SK-N-SH treated with all-trans-retinoic acid at 6 μM for 48 hours (cell line): ENCODE data around the gene PPP1R14B.
A peak's percentile ranks its signal among the peaks of the same experiment; 100 is the strongest.

ENCODE experiments used
- ATAC-seq: fragments of 200-7000 bp; cut with Tn5 transposase; 3 replicates; pipeline ENCODE4 v1.9.1; 2020; ENCODE audit warnings: mild to moderate bottlenecking, moderate library complexity
- ARNTL ChIP-seq: fragments of 450-650 bp; formaldehyde crosslinking; IDR thresholded peaks from 2 replicates; pipeline ENCODE4 v1.5.0; 2020; ENCODE audit warnings: low read depth, mild to moderate bottlenecking, moderate library complexity, borderline replicate concordance
- CREB5 ChIP-seq: fragments of 250-450 bp; sonication (Bioruptor Pico); IDR thresholded peaks from 2 replicates; pipeline ENCODE4 v1.5.1; 2020; ENCODE audit warnings: low read depth, mild to moderate bottlenecking, moderate library complexity
- CSDC2 ChIP-seq: fragments of 250-450 bp; sonication (Bioruptor Pico); IDR thresholded peaks from 2 replicates; pipeline ENCODE4 v1.5.0; 2020; ENCODE audit warnings: mild to moderate bottlenecking, moderate library complexity
- CSRNP3 ChIP-seq: fragments of 250-450 bp; sonication (Bioruptor Pico); IDR thresholded peaks from 2 replicates; pipeline ENCODE4 v1.5.1; 2021; ENCODE audit warnings: mild to moderate bottlenecking, moderate library complexity
- ESRRG ChIP-seq: fragments of 250-450 bp; sonication (Bioruptor Pico); IDR thresholded peaks from 2 replicates; pipeline ENCODE4 v1.6.1; 2021; ENCODE audit warnings: mild to moderate bottlenecking
- GLIS3 ChIP-seq: fragments of 250-450 bp; sonication (Bioruptor Pico); IDR thresholded peaks from 2 replicates; pipeline ENCODE4 v1.5.0; 2020; ENCODE audit warnings: mild to moderate bottlenecking, moderate library complexity
- ISL1 ChIP-seq: fragments of 250-450 bp; sonication (Bioruptor Pico); IDR thresholded peaks from 2 replicates; pipeline ENCODE4 v2.1.2; 2022; ENCODE audit warnings: mild to moderate bottlenecking, moderate library complexity
- OSR1 ChIP-seq: fragments of 250-450 bp; sonication (Bioruptor Pico); IDR thresholded peaks from 2 replicates; pipeline ENCODE4 v1.8.0; 2022; ENCODE audit warnings: moderate library complexity, mild to moderate bottlenecking, inconsistent platforms
- PATZ1 ChIP-seq: fragments of 250-450 bp; sonication (Bioruptor Pico); IDR thresholded peaks from 2 replicates; pipeline ENCODE4 v1.8.0; 2020; ENCODE audit warnings: mild to moderate bottlenecking, moderate library complexity, borderline replicate concordance
- POU6F1 ChIP-seq: fragments of 250-450 bp; sonication (Bioruptor Pico); IDR thresholded peaks from 2 replicates; pipeline ENCODE4 v1.8.0; 2021; ENCODE audit warnings: low read depth, mild to moderate bottlenecking, moderate library complexity, borderline replicate concordance
- PPARA ChIP-seq: fragments of 250-450 bp; sonication (Bioruptor Pico); IDR thresholded peaks from 2 replicates; pipeline ENCODE4 v1.5.0; 2020; ENCODE audit warnings: mild to moderate bottlenecking, borderline replicate concordance
- RARB ChIP-seq: fragments of 250-450 bp; sonication (Bioruptor Pico); IDR thresholded peaks from 2 replicates; pipeline ENCODE4 v1.8.0; 2021; ENCODE audit warnings: mild to moderate bottlenecking, moderate library complexity
- SNAI2 ChIP-seq: fragments of 250-450 bp; sonication (Bioruptor Pico); IDR thresholded peaks from 2 replicates; pipeline ENCODE4 v1.5.0; 2020; ENCODE audit warnings: mild to moderate bottlenecking, moderate library complexity
- TCF4 ChIP-seq: fragments of 250-450 bp; sonication (Bioruptor Pico); IDR thresholded peaks from 2 replicates; pipeline ENCODE4 v1.8.0; 2021; ENCODE audit warnings: mild to moderate bottlenecking, moderate library complexity, borderline replicate concordance
- TOX ChIP-seq: fragments of 250-450 bp; sonication (Bioruptor Pico); IDR thresholded peaks from 2 replicates; pipeline ENCODE4 v1.8.0; 2021; ENCODE audit warnings: mild to moderate bottlenecking, moderate library complexity, borderline replicate concordance
- ZFP3 ChIP-seq: fragments of 250-450 bp; sonication (Bioruptor Pico); IDR thresholded peaks from 2 replicates; pipeline ENCODE4 v1.5.0; 2020; ENCODE audit warnings: mild to moderate bottlenecking, moderate library complexity
- ZFP30 ChIP-seq: fragments of 450-650 bp; formaldehyde crosslinking; IDR thresholded peaks from 2 replicates; pipeline ENCODE4 v1.5.0; 2022; ENCODE audit warnings: mild to moderate bottlenecking, moderate library complexity
- ZNF565 ChIP-seq: fragments of 450-650 bp; formaldehyde crosslinking; conservative IDR thresholded peaks from 2 replicates; pipeline ENCODE4 v1.5.0; 2020; ENCODE audit warnings: low read depth, mild to moderate bottlenecking, moderate library complexity
- ZNF70 ChIP-seq: fragments of 450-650 bp; formaldehyde crosslinking; IDR thresholded peaks from 2 replicates; pipeline ENCODE4 v1.5.0; 2020; ENCODE audit warnings: mild to moderate bottlenecking, moderate library complexity
- ZNF8 ChIP-seq: fragments of 450-650 bp; formaldehyde crosslinking; IDR thresholded peaks from 2 replicates; pipeline ENCODE4 v1.5.0; 2020; ENCODE audit warnings: mild to moderate bottlenecking, moderate library complexity

The PPP1R14B gene

GRCh38 chr11:64252003-64252872 lies 5.5 kb upstream of the PPP1R14B start:
- TF ChIP-seq TCF4 (CRISPR knock-in tag): no peak
- no peak for TF ChIP-seq POU6F1 (CRISPR knock-in tag)
- TF ChIP-seq ZFP3 (CRISPR knock-in tag): no peak
- TF ChIP-seq ZFP30 (CRISPR knock-in tag): no peak
- ATAC-seq: peak; percentile 53

GRCh38 chr11:64251753-64252002 lies 4.9 kb upstream of the PPP1R14B start:
- no peak for ATAC-seq

GRCh38 chr11:64251016-64251752 lies 4.4 kb upstream of the PPP1R14B start, which contains the start of gene PLCB3:
Gene PLCB3, plus strand, starts transcription at chr11:64251530. Its CDS starts 120 bp downstream, at chr11:64251650.
- peak; percentile 14 for ATAC-seq
- TF ChIP-seq SNAI2 (CRISPR knock-in tag) (no peak), ISL1 (CRISPR knock-in tag) (no peak), GLIS3 (CRISPR knock-in tag) (no peak), PATZ1 (CRISPR knock-in tag) (no peak), ARNTL (no peak), ZNF565 (CRISPR knock-in tag) (no peak), PPARA (CRISPR knock-in tag) (no peak), TOX (CRISPR knock-in tag) (no peak), ZNF70 (CRISPR knock-in tag) (no peak), ESRRG (CRISPR knock-in tag) (no peak)

More at GRCh38 chr11:64251753-64252002, 4.9 kb upstream of the PPP1R14B start:
- no peak for TF ChIP-seq ZNF70 (CRISPR knock-in tag)
- TF ChIP-seq RARB (CRISPR knock-in tag): no peak
- TF ChIP-seq ZFP30 (CRISPR knock-in tag): no peak
- TF ChIP-seq PPARA (CRISPR knock-in tag): no peak
- TF ChIP-seq TCF4 (CRISPR knock-in tag): no peak

- peak; percentile 4; the same call in 2 of the 3 replicates for ATAC-seq
- TF ChIP-seq CSDC2 (CRISPR knock-in tag) (no peak), ZNF70 (CRISPR knock-in tag) (no peak), SNAI2 (CRISPR knock-in tag) (no peak), CREB5 (CRISPR knock-in tag) (no peak), ZFP3 (CRISPR knock-in tag) (no peak), ISL1 (CRISPR knock-in tag) (no peak), ZFP30 (CRISPR knock-in tag) (no peak), POU6F1 (CRISPR knock-in tag) (no peak), GLIS3 (CRISPR knock-in tag) (no peak), PPARA (CRISPR knock-in tag) (no peak), TCF4 (CRISPR knock-in tag) (no peak), CSRNP3 (CRISPR knock-in tag) (no peak), OSR1 (no peak), ZNF8 (CRISPR knock-in tag) (no peak), RARB (CRISPR knock-in tag) (no peak), PATZ1 (CRISPR knock-in tag) (no peak)
Measured at GRCh38 chr11:64250415-64251015, 3.8 kb upstream of the PPP1R14B start.
